AG04450 (cell line): ENCODE data around the gene FRRS1. TPM values are rescaled to one million over a fixed set of nuclear protein-coding genes. Genes with fewer than 3 reads are reported as not detected.

Experiments
- CTCF ChIA-PET: fragments of 300-600, 350-600 bp; formaldehyde crosslinking; extraction: SDS; loops from one replicate; lab custom pipeline; 2022; ENCODE audit warnings: antibody characterized with exemption, inconsistent platforms; lab: Charles Lee
- POLR2A ChIA-PET: fragments of 350-600 bp; formaldehyde crosslinking; extraction: SDS; loops from one replicate; lab custom pipeline; 2021; ENCODE audit warnings: antibody characterized with exemption, inconsistent platforms; lab: Yijun Ruan, JAX
- DNase-seq: peaks from one replicate; pipeline ENCODE4 v3.0.0-alpha.2; 2011; ENCODE audit warnings: low read depth, low spot score
- H3K27ac ChIP-seq: one replicate; pipeline ENCODE4 v1.5.1; 2012; ENCODE audit warnings: low read depth, low read length, control low read depth
- H3K27me3 ChIP-seq: one replicate; pipeline ENCODE4 v1.6.0; 2012; ENCODE audit warnings: low read length; ENCODE audit not compliant: control insufficient read depth, insufficient read depth
- H3K4me3 ChIP-seq: 2 replicates; pipeline ENCODE4 v1.5.1; 2011; ENCODE audit warnings: mild to moderate bottlenecking, low read depth, low read length, control low read depth
- H3K9me3 ChIP-seq: 2 replicates; pipeline ENCODE4 v1.5.1; 2012; ENCODE audit warnings: low read length; ENCODE audit not compliant: control insufficient read depth, insufficient read depth
- CTCF ChIP-seq: IDR thresholded peaks from 2 replicates; pipeline ENCODE4 v1.5.1; 2011; ENCODE audit warnings: low read depth, low read length, control low read depth, inconsistent platforms
- polyA plus RNA-seq: library from polyadenylated mRNA; depleted of rRNA; stranded (reverse); fragments of >200 nt; gene quantifications from 2 replicates; pipeline ENCODE4 v1.2.3, GENCODE V29; 2011

FRRS1 gene
- polyA plus RNA-seq, 1 experiment = 9.7 TPM

GRCh38 chr1:99727575-99728185 is 38.8 kb downstream of the FRRS1 start:
- Histone ChIP-seq H3K9me3 (no peaks in the 10 kb centered on the region), H3K27ac (no peak overlapping the region), H3K4me3 (no peak overlapping the region), H3K27me3 (no peaks in the 10 kb centered on the region)
- ChIA-PET POLR2A (no interaction called here), CTCF (interaction anchor here (0.6 to 1.2 kb wide), 3 partner anchors 9 to 282 kb away, joined by 3 to 5 read pairs (median 3); no protein-coding TSS in a partner anchor)
- no peak for TF ChIP-seq CTCF
- no peak for DNase-seq

GRCh38 chr1:99726818-99727217 is 39.6 kb downstream of the FRRS1 start:
- H3K4me3 ChIP-seq = no peak overlapping the region
- TF ChIP-seq CTCF = no peak
- ChIA-PET POLR2A (no interaction called here), CTCF (interaction anchor here (0.5 kb wide), 1 partner anchor 946 kb away, joined by 3 read pairs; no protein-coding TSS in a partner anchor)
- no peaks in the 10 kb centered on the region for H3K27me3 ChIP-seq
- no peak overlapping the region for H3K27ac ChIP-seq
- H3K9me3 ChIP-seq = no peaks in the 10 kb centered on the region
- DNase-seq = no peak

GRCh38 chr1:99726407-99726806 is 40.0 kb downstream of the FRRS1 start:
- Histone ChIP-seq H3K4me3 (no peak overlapping the region), H3K27ac (no peak overlapping the region), H3K9me3 (no peaks in the 10 kb centered on the region), H3K27me3 (no peaks in the 10 kb centered on the region)
- POLR2A ChIA-PET = no interaction called here
- CTCF ChIA-PET = interaction anchor here (0.5 kb wide), 1 partner anchor 945 kb away, joined by 3 read pairs; no protein-coding TSS in a partner anchor
- TF ChIP-seq CTCF = no peak
- DNase-seq = no peak

- ChIA-PET POLR2A (no interaction called here), CTCF (no interaction called here)
- TF ChIP-seq CTCF = no peak
- no peaks in the 10 kb centered on the region for H3K27me3 ChIP-seq
- H3K4me3 ChIP-seq = no peak overlapping the region
- DNase-seq = no peak
- H3K9me3 ChIP-seq = no peaks in the 10 kb centered on the region
- no peak overlapping the region for H3K27ac ChIP-seq
These were observed 40.4 kb downstream of the FRRS1 start for GRCh38 chr1:99725996-99726395.

GRCh38 chr1:99723251-99723650 is 43.2 kb downstream of the FRRS1 start:
- no peak for TF ChIP-seq CTCF
- Histone ChIP-seq H3K27ac (no peak overlapping the region), H3K9me3 (no peaks in the 10 kb centered on the region), H3K4me3 (no peak overlapping the region), H3K27me3 (no peaks in the 10 kb centered on the region)
- ChIA-PET POLR2A (no interaction called here), CTCF (no interaction called here)
- no peak for DNase-seq
